Activated CD4-positive, alpha-beta memory T cell treated with anti-CD3 and anti-CD28 coated beads for 36 hours (primary cell): ENCODE measurements around the gene MARCHF9. TPM values are rescaled to one million over a fixed set of nuclear protein-coding genes. Genes with fewer than 3 reads are reported as not detected.

Experiments used
- CTCF ChIA-PET: fragments of 350-600 bp; sonication (Branson Sonifier 250); formaldehyde crosslinking; loops from one replicate; lab custom pipeline; 2021; ENCODE audit warnings: antibody characterized with exemption, inconsistent platforms; lab: Charles Lee
- POLR2A ChIA-PET: fragments of 350-600 bp; sonication (Branson Sonifier 250); formaldehyde crosslinking; loops from one replicate; lab custom pipeline; 2021; ENCODE audit warnings: antibody characterized with exemption; lab: Charles Lee
- DNase-seq: peaks from one replicate; pipeline ENCODE4 v3.0.0-alpha.2; 2020
- H3K27ac Mint-ChIP-seq: one replicate; pipeline ENCODE4 v1.8.0; 2021; ENCODE audit warnings: mixed read lengths
- H3K27me3 Mint-ChIP-seq: one replicate; pipeline ENCODE4 v1.8.0; 2021; ENCODE audit warnings: mixed read lengths
- H3K36me3 Mint-ChIP-seq: one replicate; pipeline ENCODE4 v1.8.0; 2021; ENCODE audit warnings: mixed read lengths
- H3K4me1 Mint-ChIP-seq: one replicate; pipeline ENCODE4 v1.8.0; 2021; ENCODE audit warnings: low read depth, mixed read lengths
- H3K4me3 Mint-ChIP-seq: one replicate; pipeline ENCODE4 v1.8.0; 2021; ENCODE audit warnings: mild to moderate bottlenecking, mixed read lengths
- H3K9me3 Mint-ChIP-seq: one replicate; pipeline ENCODE4 v1.8.0; 2021; ENCODE audit warnings: mixed read lengths
- intact Hi-C: fragments of 100-400 bp; cut with micrococcal nuclease; formaldehyde crosslinking; loops from one replicate; pipeline ENCODE4 v1.15.1; 2023
- total RNA-seq, 2 experiments: library from RNA; stranded (reverse); gene quantifications; one replicate each; pipeline ENCODE4 v1.2.3, GENCODE V29; 2021

The MARCHF9 gene
- total RNA-seq, 2 experiments from 2014 or later, result 20.9 to 21.2 TPM

- H3K4me1 Mint-ChIP-seq, result peaks cover 62% of the 10 kb centered on the region
- H3K4me3 Mint-ChIP-seq, result peak overlapping the region; percentile 98
- POLR2A ChIA-PET, result interaction anchor here (0.8 to 3.0 kb wide), 5 partner anchors 11 to 107 kb away, joined by 3 to 11 read pairs (median 3); partner anchors contain the start of genes CDK4 and OS9
- H3K9me3 Mint-ChIP-seq, result no peaks in the 10 kb centered on the region
- no peaks in the 10 kb centered on the region for H3K27me3 Mint-ChIP-seq
- peak overlapping the region; percentile 94 for H3K27ac Mint-ChIP-seq
- peaks cover 18% of the 10 kb centered on the region for H3K36me3 Mint-ChIP-seq
- CTCF ChIA-PET, result interaction anchor here (0.7 to 2.4 kb wide), 13 partner anchors 11 to 285 kb away, joined by 3 to 16 read pairs (median 4); partner anchors contain the start of genes B4GALNT1, CDK4, GLI1 and OS9
- intact Hi-C loops, result loop anchor here (1.0 to 5.0 kb wide), 3 partner anchors 109 to 194 kb away; partner anchors contain the start of genes B4GALNT1 and DCTN2
- no peak for DNase-seq
Measured at GRCh38 chr12:57741413-57741789, 13.5 kb upstream of the MARCHF9 start.

- intact Hi-C loops, result loop anchor here (1.0 to 5.0 kb wide), 3 partner anchors 110 to 195 kb away; partner anchors contain the start of genes B4GALNT1 and DCTN2
- Mint-ChIP-seq H3K4me3 (peak overlapping the region; percentile 98), H3K9me3 (no peaks in the 10 kb centered on the region), H3K27ac (peak overlapping the region; percentile 94), H3K27me3 (no peaks in the 10 kb centered on the region), H3K36me3 (peaks cover 15% of the 10 kb centered on the region), H3K4me1 (peaks cover 58% of the 10 kb centered on the region)
- CTCF ChIA-PET, result interaction anchor here (0.7 to 2.4 kb wide), 13 partner anchors 10 to 286 kb away, joined by 3 to 16 read pairs (median 4); partner anchors contain the start of genes B4GALNT1, CDK4, GLI1 and OS9
- POLR2A ChIA-PET, result interaction anchor here (0.8 to 3.0 kb wide), 5 partner anchors 10 to 107 kb away, joined by 3 to 11 read pairs (median 3); partner anchors contain the start of genes CDK4 and OS9
- peak; percentile 91 for DNase-seq
Measured at GRCh38 chr12:57741844-57742738, 12.8 kb upstream of the MARCHF9 start.

GRCh38 chr12:57743769-57744168 lies 11.1 kb upstream of the MARCHF9 start:
- no peaks in the 10 kb centered on the region for H3K27me3 Mint-ChIP-seq
- no peak for DNase-seq
- H3K9me3 Mint-ChIP-seq, result no peaks in the 10 kb centered on the region
- peak overlapping the region; percentile 88 for H3K27ac Mint-ChIP-seq
- peak overlapping the region; percentile 93 for H3K4me3 Mint-ChIP-seq
- H3K36me3 Mint-ChIP-seq, result peaks cover 26% of the 10 kb centered on the region
- POLR2A ChIA-PET, result interaction anchor here (3.0 kb wide), 1 partner anchor 8 kb away, joined by 10 read pairs; the partner anchor contains the start of gene CDK4
- CTCF ChIA-PET, result interaction anchor here (3.2 kb wide), 1 partner anchor 13 kb away, joined by 14 read pairs; no protein-coding TSS in a partner anchor
- intact Hi-C loops, result loop anchor here (1.0 to 5.0 kb wide), 7 partner anchors 9 to 265 kb away; partner anchors contain the start of genes ARHGAP9, B4GALNT1, CDK4 and DCTN2
- peaks cover 58% of the 10 kb centered on the region for H3K4me1 Mint-ChIP-seq

GRCh38 chr12:57744194-57744776 lies 10.6 kb upstream of the MARCHF9 start:
- DNase-seq, result peak; percentile 89
- Mint-ChIP-seq H3K9me3 (no peaks in the 10 kb centered on the region), H3K27ac (peak overlapping the region; percentile 88), H3K36me3 (peaks cover 26% of the 10 kb centered on the region), H3K4me3 (peak overlapping the region; percentile 93), H3K27me3 (no peaks in the 10 kb centered on the region), H3K4me1 (peaks cover 56% of the 10 kb centered on the region)
- intact Hi-C loops, result loop anchor here (1.0 to 5.0 kb wide), 7 partner anchors 8 to 265 kb away; partner anchors contain the start of genes ARHGAP9, B4GALNT1, CDK4 and DCTN2
- ChIA-PET POLR2A (interaction anchor here (1.1 to 1.3 kb wide), 3 partner anchors 20 to 220 kb away, joined by 4 to 5 read pairs (median 4); partner anchors contain the start of genes EEF1AKMT3 and METTL1), CTCF (interaction anchor here (0.7 to 3.2 kb wide), 3 partner anchors 11 to 15 kb away, joined by 3 to 14 read pairs (median 7); partner anchors contain the start of gene MARCHF9)

- ChIA-PET POLR2A (interaction anchor here (1.1 to 1.3 kb wide), 3 partner anchors 20 to 221 kb away, joined by 4 to 5 read pairs (median 4); partner anchors contain the start of genes EEF1AKMT3 and METTL1), CTCF (interaction anchor here (0.7 to 3.2 kb wide), 3 partner anchors 10 to 15 kb away, joined by 3 to 14 read pairs (median 7); partner anchors contain the start of gene MARCHF9)
- H3K4me3 Mint-ChIP-seq, result peak within 1 kb of the TSS; percentile 93
- H3K27ac Mint-ChIP-seq, result peak within 1 kb of the TSS; percentile 88
- intact Hi-C loops, result loop anchor here (1.0 to 5.0 kb wide), 7 partner anchors 7 to 266 kb away; partner anchors contain the start of genes ARHGAP9, B4GALNT1, CDK4 and DCTN2
- no peaks in the 10 kb centered on the region for H3K27me3 Mint-ChIP-seq
- peaks cover 26% of the 10 kb centered on the region for H3K36me3 Mint-ChIP-seq
- peaks cover 50% of the 10 kb centered on the region for H3K4me1 Mint-ChIP-seq
- DNase-seq, result peak; percentile 98
- no peaks in the 10 kb centered on the region for H3K9me3 Mint-ChIP-seq
Measured at GRCh38 chr12:57744777-57745484, 10.0 kb upstream of the MARCHF9 start, which contains the start of gene TSPAN31. TSS of gene TSPAN31 (plus strand) at chr12:57745039. CDS start at chr12:57745155, 116 bp downstream.

GRCh38 chr12:57745485-57745881 lies 9.4 kb upstream of the MARCHF9 start:
- ChIA-PET POLR2A (interaction anchor here (1.1 to 1.3 kb wide), 3 partner anchors 19 to 221 kb away, joined by 4 to 5 read pairs (median 4); partner anchors contain the start of genes EEF1AKMT3 and METTL1), CTCF (interaction anchor here (1.4 to 3.2 kb wide), 2 partner anchors 11 to 14 kb away, joined by 7 to 14 read pairs; no protein-coding TSS in a partner anchor)
- peaks cover 30% of the 10 kb centered on the region for H3K36me3 Mint-ChIP-seq
- no peaks in the 10 kb centered on the region for H3K27me3 Mint-ChIP-seq
- H3K4me3 Mint-ChIP-seq, result peak overlapping the region; percentile 93
- H3K4me1 Mint-ChIP-seq, result peaks cover 52% of the 10 kb centered on the region
- intact Hi-C loops, result loop anchor here (2.0 kb wide), 2 partner anchors 225 to 267 kb away; partner anchors contain the start of genes ARHGAP9 and DDIT3
- no peak for DNase-seq
- H3K9me3 Mint-ChIP-seq, result no peaks in the 10 kb centered on the region
- peak overlapping the region; percentile 88 for H3K27ac Mint-ChIP-seq

- no peak for DNase-seq
- Mint-ChIP-seq H3K27me3 (no peaks in the 10 kb centered on the region), H3K4me3 (peak overlapping the region; percentile 93), H3K9me3 (no peaks in the 10 kb centered on the region), H3K36me3 (peaks cover 36% of the 10 kb centered on the region), H3K27ac (peak overlapping the region; percentile 88), H3K4me1 (peaks cover 52% of the 10 kb centered on the region)
- ChIA-PET CTCF (interaction anchor here (3.2 kb wide), 1 partner anchor 10 kb away, joined by 14 read pairs; no protein-coding TSS in a partner anchor), POLR2A (no interaction called here)
- intact Hi-C loops, result no loop called here
Measured at GRCh38 chr12:57746025-57746424, 8.9 kb upstream of the MARCHF9 start.

GRCh38 chr12:57749061-57749460 lies 5.8 kb upstream of the MARCHF9 start:
- no peak for DNase-seq
- intact Hi-C loops, result no loop called here
- H3K9me3 Mint-ChIP-seq, result no peaks in the 10 kb centered on the region
- peaks cover 50% of the 10 kb centered on the region for H3K36me3 Mint-ChIP-seq
- no peaks in the 10 kb centered on the region for H3K27me3 Mint-ChIP-seq
- peaks cover 61% of the 10 kb centered on the region for H3K4me1 Mint-ChIP-seq
- POLR2A ChIA-PET, result no interaction called here
- H3K27ac Mint-ChIP-seq, result no peak overlapping the region
- no peak overlapping the region for H3K4me3 Mint-ChIP-seq
- CTCF ChIA-PET, result interaction anchor here (1.0 to 1.4 kb wide), 2 partner anchors 11 to 165 kb away, joined by 3 to 5 read pairs; no protein-coding TSS in a partner anchor

- Mint-ChIP-seq H3K4me1 (peaks cover 51% of the 10 kb centered on the region), H3K27ac (peak overlapping the region; percentile 91), H3K9me3 (no peaks in the 10 kb centered on the region), H3K4me3 (peak overlapping the region; percentile 95), H3K36me3 (peaks cover 46% of the 10 kb centered on the region), H3K27me3 (no peaks in the 10 kb centered on the region)
- ChIA-PET POLR2A (no interaction called here), CTCF (interaction anchor here (1.0 kb wide), 1 partner anchor 8 kb away, joined by 3 read pairs; no protein-coding TSS in a partner anchor)
- intact Hi-C loops, result loop anchor here (10.0 kb wide), 1 partner anchor 676 kb away; the partner anchor contains the start of gene NEMP1
- no peak for DNase-seq
Measured at GRCh38 chr12:57750561-57751431, 4.1 kb upstream of the MARCHF9 start.
